ENCODE data around the gene ZNF582. TPM values are rescaled to one million over a fixed set of nuclear protein-coding genes. Genes with fewer than 3 reads are reported as not detected.

ZNF582 gene
- polyA plus RNA-seq, 1 of the 3 experiments (the other 2 are of a cell fraction): 4.5 TPM

DNA sequence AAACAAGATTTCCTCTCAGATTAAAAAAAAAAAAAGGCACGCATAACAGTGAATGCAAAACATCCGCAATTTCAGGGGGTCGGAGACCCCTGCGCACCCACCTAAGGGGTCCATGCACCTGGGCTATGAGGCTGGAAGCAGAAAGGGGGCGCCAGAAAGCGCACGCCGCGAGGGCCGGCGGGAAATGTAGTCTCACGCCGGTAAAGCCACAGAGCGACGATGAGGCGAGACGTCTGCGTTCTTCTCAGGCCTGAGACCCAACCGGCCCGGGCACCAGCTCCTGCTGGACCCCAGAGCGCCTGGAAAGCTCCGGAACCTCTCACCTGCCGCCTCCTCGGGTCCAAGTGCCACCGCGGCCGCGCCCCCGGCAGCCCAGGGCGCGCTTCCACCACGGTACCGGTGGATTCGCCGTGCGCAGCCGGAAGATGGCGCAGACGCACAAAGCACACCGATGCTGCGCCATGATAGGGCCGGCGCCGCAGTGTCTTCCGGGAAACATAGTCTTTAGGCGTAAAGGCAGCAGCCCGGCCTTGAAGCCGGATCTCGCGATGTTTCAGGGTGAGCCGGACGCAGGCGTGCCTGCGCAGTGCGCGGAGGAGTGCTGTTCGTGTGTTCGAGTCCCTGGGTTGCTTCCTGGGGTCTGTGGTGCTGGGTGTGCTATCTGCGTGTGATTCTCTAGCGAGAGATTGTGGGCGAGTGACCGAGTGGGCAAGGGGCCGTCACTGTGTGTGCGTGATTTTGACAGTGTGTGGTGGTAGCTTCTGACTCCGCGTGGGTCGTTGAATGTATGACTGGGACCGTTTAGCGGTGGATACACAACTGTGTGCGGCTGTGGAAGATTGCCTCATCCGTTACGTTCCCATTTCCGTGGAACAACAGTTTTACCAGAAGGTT lies at the start of gene ZNF582 (continued):
- TF ChIP-seq, protein P1, sequence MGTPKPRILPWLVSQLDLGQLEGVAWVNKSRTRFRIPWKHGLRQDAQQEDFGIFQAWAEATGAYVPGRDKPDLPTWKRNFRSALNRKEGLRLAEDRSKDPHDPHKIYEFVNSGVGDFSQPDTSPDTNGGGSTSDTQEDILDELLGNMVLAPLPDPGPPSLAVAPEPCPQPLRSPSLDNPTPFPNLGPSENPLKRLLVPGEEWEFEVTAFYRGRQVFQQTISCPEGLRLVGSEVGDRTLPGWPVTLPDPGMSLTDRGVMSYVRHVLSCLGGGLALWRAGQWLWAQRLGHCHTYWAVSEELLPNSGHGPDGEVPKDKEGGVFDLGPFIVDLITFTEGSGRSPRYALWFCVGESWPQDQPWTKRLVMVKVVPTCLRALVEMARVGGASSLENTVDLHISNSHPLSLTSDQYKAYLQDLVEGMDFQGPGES (IDR thresholded peaks at IDR 0.05; ENCODE audit: low read depth, low read length): no peak
- no peak for TF ChIP-seq SMC3 (IDR thresholded peaks at IDR 0.05; ENCODE audit: low read depth, low read length)

DNA sequence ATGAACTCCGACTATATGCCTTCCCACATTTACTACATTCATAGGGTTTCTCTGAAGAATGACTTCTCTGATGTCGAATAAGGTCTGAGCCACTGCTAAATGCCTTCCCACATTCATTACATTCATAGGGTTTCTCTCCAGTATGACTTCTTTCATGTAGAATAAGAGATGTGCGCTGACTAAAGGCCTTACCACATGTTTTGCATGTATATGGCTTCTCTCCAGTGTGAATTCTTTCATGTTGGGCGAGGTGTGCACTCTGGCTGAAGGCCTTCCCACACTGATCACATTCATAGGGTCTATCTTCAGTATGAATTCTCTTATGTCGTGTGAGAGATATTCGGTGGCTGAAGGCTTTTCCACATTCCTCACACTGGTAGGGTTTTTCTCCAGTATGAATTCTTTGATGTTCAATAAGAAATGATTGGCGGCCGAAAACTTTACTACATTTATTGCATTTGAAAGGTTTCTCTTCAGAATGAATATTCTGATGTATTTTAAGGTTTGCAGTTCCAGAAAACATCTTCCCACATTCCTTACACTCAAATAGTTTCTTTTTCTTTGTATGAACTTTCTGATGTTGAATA lies 48.0 kb upstream of the ZNF582 start:
- Histone ChIP-seq H3K4me3 (ENCODE audit: low read depth in 2 of 2, low read length in 1 of 2) (no peak overlapping the region; a peak in 1 of 4 replicates), H2AFZ (ENCODE audit: low read depth) (no peak overlapping the region), H3F3A (replicated peaks; ENCODE audit: insufficient read depth) (no peaks in the 10 kb centered on the region), H3K4me2 (no peak overlapping the region), H4K20me1 (ENCODE audit: insufficient read depth) (no peaks in the 10 kb centered on the region), H3K79me2 (ENCODE audit: insufficient read depth) (no peaks in the 10 kb centered on the region), H3K9me3 (peaks cover 21% of the 10 kb centered on the region), H3K27ac (ENCODE audit: low read depth in 2 of 2, low read length in 1 of 2) (no peak overlapping the region), H3K9ac (no peak overlapping the region), H3K27me3 (ENCODE audit: insufficient read depth) (no peaks in the 10 kb centered on the region), H3K36me3 (replicated peaks in 1 of 2; ENCODE audit: control insufficient read depth in 1 of 2, insufficient read depth in 2 of 2, low read length in 1 of 2) (peaks cover 14 to 16% of the 10 kb centered on the region in 2 experiments), H3K4me1 (ENCODE audit: control insufficient read depth in 1 of 2, insufficient read depth in 2 of 2, low read depth in 1 of 2, low read length in 1 of 2) (no peaks in the 10 kb centered on the region), H3K9me2 (no peaks in the 10 kb centered on the region)
- no peak for DNase-seq
- 75% methylated on average over 8 of the region's 8 CpGs for WGBS (ENCODE audit: low lambda C conversion rate)
- ChIA-PET CTCF (no interaction called here), POLR2A (no interaction called here)
- no peak for TF ChIP-seq JUND (IDR thresholded peaks at IDR 0.05)
- no peak for TF ChIP-seq CHD2 (IDR thresholded peaks at IDR 0.05; ENCODE audit: low read length, partially characterized antibody)
- no peak for TF ChIP-seq RCOR1 (IDR thresholded peaks at IDR 0.05; ENCODE audit: low read length)
- TF ChIP-seq FOXJ3 (CRISPR knock-in tag; IDR thresholded peaks at IDR 0.05): no peak
- TF ChIP-seq, protein P2, sequence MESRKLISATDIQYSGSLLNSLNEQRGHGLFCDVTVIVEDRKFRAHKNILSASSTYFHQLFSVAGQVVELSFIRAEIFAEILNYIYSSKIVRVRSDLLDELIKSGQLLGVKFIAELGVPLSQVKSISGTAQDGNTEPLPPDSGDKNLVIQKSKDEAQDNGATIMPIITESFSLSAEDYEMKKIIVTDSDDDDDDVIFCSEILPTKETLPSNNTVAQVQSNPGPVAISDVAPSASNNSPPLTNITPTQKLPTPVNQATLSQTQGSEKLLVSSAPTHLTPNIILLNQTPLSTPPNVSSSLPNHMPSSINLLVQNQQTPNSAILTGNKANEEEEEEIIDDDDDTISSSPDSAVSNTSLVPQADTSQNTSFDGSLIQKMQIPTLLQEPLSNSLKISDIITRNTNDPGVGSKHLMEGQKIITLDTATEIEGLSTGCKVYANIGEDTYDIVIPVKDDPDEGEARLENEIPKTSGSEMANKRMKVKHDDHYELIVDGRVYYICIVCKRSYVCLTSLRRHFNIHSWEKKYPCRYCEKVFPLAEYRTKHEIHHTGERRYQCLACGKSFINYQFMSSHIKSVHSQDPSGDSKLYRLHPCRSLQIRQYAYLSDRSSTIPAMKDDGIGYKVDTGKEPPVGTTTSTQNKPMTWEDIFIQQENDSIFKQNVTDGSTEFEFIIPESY (IDR thresholded peaks at IDR 0.05; ENCODE audit: borderline replicate concordance, low read depth): no peak
- TF ChIP-seq, protein P3, sequence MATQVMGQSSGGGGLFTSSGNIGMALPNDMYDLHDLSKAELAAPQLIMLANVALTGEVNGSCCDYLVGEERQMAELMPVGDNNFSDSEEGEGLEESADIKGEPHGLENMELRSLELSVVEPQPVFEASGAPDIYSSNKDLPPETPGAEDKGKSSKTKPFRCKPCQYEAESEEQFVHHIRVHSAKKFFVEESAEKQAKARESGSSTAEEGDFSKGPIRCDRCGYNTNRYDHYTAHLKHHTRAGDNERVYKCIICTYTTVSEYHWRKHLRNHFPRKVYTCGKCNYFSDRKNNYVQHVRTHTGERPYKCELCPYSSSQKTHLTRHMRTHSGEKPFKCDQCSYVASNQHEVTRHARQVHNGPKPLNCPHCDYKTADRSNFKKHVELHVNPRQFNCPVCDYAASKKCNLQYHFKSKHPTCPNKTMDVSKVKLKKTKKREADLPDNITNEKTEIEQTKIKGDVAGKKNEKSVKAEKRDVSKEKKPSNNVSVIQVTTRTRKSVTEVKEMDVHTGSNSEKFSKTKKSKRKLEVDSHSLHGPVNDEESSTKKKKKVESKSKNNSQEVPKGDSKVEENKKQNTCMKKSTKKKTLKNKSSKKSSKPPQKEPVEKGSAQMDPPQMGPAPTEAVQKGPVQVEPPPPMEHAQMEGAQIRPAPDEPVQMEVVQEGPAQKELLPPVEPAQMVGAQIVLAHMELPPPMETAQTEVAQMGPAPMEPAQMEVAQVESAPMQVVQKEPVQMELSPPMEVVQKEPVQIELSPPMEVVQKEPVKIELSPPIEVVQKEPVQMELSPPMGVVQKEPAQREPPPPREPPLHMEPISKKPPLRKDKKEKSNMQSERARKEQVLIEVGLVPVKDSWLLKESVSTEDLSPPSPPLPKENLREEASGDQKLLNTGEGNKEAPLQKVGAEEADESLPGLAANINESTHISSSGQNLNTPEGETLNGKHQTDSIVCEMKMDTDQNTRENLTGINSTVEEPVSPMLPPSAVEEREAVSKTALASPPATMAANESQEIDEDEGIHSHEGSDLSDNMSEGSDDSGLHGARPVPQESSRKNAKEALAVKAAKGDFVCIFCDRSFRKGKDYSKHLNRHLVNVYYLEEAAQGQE (IDR thresholded peaks at IDR 0.05; ENCODE audit: low read depth, low read length): no peak
- TF ChIP-seq RAD21 (IDR thresholded peaks at IDR 0.05; ENCODE audit: low read length): no peak
- TF ChIP-seq TCF12 (IDR thresholded peaks at IDR 0.05): no peak
